Posterior vena cava (tissue), 2 donors: ENCODE measurements around the gene NUAK2. TPM values are rescaled to one million over a fixed set of nuclear protein-coding genes. Genes with fewer than 3 reads are reported as not detected.
"Not testable (repeated sequence)": the region's sequence is repeated elsewhere in the genome, so short reads cannot be mapped to it uniquely, and the experiment has no call there.

ENCODE experiments used
- DNase-seq: peaks from one replicate; pipeline ENCODE4 v3.0.0-alpha.2; 2020; ENCODE audit warnings: low spot score
- intact Hi-C, 2 donors: fragments of 100-400 bp; cut with DNase I; formaldehyde crosslinking; loops; one replicate each; pipeline versions ENCODE4 v1.14.1 to v1.14.2; 2022 to 2023
- total RNA-seq, 2 donors: library from RNA; stranded (reverse); fragmentation: NEBNext Ultra II Directional; extraction: Animal tissue kit (Norgen Biotek cat#: 25700); gene quantifications; one replicate each; pipeline ENCODE4 v1.2.1, GENCODE V29; 2021
- donor health status: DM: yes; HTN: yes; CAD: no.
- donor health status: DM: yes; HTN: yes; CAD: no.

Gene NUAK2
- total RNA-seq, 2 donors from 2014 or later = 1.1 to 1.5 TPM

DNA sequence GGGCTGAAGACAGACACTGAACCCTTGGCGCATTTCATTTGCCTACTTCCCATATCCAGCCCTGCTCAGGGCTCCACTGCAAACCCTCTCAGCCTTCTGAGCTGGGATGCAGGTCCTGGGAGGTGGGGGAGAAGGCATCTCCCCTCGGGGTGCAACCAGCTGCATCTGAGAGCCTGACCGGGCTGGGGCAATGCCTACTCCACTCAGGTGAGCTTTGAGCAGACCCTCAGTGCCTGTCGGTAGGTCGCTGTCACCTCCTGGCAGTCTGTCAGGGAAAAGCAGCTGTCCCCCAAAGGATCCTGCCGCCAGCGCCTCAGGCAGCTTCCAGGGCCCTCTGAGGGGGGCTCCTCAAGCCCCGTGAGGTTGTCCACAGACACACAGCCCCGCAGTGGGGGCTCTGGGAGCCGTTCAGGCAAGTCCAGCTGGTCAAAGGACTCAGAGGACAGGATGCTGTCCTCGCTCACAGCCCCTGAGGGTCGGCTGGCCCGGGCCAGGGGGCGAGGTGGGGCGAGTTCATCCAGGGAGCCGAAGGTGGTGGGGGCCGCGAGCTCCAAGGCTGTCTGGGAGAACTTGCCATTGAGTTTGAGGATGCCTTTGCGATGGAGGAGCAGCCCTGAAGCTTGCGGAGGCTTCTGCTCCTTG is 18.2 kb downstream of the NUAK2 start:
- DNase-seq = no peak
- intact Hi-C loops = no loop called here

DNA sequence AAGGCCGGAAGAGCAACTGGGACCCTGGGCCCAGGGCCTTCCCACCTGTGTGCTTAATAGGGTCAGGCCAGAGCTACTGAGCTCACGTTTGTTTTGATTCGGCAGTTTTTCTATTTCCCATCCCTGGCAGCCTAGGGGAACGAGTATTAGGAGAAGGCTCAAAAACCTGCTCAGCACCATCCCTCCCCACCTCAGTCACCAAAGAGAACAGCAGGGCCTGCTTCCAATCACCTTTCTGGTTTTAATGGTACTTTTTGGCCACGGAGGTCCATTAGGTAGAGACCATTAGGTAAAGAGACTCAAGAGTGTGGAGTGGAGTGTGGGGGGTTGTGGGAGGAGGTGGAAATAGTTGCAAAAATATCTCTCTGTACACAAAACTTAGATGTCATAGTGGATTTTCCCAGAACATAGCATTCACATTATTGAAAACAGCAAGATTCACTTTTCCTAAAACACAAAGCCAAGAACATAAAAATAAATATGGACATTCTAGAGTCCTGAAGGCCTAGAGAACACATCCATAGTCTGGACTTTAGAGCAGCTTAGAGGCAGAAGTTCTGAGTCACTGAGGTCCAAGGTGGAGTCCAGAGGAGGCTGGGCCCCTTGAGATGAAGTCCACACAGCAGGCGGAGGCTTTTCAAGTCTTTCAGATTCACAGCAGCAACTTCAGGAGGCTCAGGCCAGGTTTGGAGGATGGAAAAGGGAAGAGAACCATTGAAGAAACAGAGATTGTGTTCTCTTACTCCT is 19.5 kb downstream of the NUAK2 start:
- intact Hi-C loops = no loop called here
- no peak for DNase-seq

DNA sequence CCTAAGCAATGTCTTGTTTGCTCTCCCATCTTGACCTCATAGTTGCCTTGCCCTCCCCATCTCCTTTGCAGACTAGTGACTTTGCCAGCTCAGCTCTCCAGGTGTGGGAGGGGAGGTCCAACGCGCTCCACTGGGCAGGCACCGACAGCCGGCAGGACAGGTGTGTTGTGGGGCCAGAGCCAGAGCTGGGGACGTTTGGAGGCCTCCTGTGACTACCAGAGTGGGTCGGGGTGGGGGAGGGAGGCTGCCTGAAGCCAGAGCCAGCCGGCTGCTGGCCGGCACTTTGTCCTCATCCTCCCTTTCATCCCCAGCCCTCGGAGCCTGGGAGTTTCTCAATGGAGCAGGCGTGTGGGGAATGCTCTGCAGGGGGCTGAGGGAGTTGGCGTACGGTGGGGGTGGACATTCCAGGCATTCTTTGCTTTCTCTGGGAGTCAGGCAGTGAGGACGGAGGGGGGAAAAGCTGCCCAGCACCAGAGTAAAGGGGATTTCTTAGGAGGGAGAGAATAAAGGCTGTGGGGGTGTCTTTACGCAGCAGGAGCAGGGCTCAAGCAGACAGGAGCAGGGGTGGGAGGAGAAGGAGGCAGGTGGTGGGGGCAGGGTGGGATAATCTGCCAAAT is 20.2 kb downstream of the NUAK2 start:
- intact Hi-C loops = no loop called here
- DNase-seq = no peak

DNA sequence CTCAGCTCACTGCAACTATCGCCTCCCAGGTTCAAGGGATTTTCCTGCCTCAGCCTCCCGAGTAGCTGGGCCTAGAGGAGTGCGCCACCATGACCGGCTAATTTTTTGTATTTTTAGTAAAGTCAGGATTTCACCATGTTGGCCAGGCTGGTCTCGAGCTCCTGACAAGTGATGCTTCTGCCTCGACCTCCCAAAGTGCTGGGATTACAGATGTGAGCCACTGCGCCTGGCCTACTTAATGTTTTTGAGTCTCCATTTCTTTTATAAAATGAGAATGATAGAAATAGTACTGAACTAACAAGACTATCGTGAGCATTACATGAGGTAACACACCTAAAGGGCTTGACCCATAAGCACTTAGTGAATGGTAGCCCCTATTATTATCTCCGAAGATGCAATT is 21.4 kb downstream of the NUAK2 start:
- DNase-seq = no peak
- intact Hi-C loops = no loop called here

DNA sequence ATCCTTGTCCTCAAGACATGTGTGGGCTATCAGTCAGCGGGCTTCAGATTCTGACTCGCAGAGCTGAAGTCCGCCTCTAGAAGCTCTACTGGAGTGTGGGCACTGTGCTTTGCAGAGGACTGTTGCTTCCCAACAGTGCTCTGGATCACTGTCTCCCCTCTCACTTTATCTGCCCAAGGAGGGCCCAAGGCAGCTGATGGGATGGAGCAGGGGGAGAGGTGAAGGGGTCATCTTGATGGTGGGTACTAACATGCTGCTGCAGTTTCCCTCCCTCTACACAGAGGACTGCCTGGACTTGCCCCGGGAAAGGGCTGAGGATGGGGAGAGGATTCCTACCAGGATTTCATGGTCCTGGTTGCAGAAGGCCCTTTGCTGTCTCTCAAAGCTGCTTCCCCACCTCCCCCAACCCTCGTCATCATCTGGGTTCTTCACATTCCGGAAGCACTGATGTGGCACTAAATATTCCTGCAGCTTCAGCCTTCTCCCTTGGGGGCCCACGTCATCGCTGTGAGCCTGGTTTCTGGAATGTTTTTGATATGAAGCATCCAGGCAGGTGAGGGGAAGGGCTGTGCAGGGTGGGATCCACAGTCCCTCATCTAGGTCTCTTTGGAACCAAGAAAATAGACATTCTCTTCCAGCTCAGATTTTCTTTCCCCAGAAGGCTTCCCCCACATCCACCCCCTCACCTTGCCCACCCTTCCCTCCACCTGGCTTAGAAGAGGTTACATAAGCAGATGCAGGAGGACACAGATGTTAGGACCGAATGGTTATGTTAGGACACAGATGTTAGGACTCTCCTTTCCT is 23.2 kb downstream of the NUAK2 start:
- DNase-seq = peak; percentile 82
- intact Hi-C loops = no loop called here

DNA sequence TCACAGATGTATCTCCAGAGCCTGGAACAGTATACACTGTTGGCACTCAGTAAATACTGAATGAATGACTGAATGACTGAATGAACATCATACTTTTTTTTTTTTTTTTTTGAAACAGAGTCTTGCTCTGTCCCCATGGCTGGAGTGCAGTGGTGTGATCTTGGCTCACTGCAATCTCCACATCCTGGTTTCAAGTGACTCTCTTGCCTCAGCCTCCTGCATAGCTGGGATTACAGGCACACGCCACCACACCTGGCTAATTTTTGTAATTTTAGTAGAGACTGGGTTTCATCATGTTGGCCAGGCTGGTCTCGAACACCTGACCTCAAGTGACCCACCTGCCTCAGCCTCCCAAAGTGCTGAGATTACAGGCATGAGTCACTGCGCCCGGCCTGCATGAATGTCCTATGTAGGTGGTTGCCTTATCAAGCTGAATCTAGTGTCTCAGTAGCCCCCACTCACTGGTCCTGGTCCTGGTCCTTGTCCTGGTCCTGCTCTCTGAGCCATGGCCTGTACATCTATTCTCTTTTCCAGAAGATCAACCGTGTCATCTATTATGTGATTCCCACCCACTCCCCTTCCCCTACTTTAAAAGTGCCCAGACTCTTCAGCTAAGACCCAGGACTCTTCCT is 23.9 kb downstream of the NUAK2 start:
- intact Hi-C loops, DNase-seq: not testable (repeated sequence)

DNA sequence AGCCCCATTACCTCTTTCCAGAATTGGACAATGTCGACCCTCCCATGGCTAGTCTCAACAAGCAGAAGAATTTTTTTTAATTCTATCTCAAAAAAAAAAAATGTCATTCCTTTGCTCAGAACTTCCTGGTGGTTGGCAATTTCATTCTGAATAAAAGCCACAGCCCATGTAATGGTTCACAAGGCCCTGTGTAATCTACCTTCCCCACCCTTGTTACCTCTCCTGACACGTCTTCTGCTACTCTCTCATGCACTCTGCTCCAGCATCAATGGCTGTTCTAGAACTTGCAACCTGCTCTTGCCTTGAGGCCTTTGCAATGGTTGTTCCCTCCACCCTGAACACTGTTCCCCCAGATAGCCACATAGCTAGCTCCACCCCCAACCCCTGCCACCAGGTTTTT is 25.4 kb downstream of the NUAK2 start:
- DNase-seq = no peak
- intact Hi-C loops = no loop called here

DNA sequence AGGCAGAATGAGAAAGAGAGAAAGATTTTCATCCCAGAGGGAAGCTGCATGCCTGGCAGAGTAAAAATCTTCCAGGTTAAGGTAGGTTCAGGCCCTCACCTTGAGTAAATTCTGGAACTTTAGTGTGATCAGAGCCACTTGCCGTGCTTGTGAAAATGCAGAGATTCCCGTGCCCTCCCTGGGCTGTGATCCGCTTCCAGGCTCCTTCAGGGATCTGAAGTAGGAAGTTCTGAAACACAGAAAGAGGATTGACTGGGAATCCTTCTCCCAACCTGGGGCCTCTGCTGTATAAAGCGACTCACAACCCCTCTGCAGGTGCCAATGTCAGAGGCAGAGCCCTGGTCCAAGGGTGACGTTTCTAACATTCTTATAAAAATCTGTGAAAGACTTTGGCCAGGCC is 26.6 kb downstream of the NUAK2 start:
- intact Hi-C loops = no loop called here

DNA sequence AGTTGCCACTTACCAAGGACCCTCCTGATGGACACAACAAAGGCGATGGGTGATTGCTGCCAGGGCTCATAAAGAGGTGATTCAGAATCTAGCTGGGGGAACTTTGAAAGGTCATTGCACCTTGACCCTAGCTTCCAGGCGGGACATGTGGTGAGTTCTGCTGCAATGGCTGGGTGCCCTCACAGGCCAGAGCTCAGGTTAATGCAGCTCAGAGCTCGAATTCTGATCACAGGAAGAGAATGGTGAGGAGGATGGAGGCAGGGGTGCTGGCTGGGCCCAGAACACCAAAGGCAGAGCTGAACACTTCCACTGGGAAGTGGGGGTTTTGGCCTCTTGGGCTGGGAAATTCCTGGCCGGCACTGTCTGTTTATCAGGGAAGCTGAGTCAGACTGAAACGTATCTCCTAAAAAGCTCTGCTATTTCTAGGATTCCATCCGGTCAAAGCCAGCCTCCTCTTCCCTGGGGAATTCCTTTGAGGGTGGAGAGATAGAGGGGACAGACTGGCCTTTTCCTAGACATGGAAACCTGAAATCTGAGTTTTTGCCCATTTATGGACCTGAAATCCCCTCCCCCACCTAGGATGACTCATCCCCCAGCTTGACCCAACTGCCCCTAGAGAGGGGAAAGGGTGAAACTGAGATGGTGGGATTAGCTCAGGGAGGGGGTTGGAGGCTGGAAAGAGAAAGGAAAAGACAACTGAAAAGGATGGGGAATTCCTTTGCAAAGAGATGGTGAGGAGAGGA is 27.2 kb downstream of the NUAK2 start:
- peak; percentile 86 for DNase-seq
- intact Hi-C loops = no loop called here

More for the DNA sequence above, 26.6 kb downstream of the NUAK2 start:
- no peak for DNase-seq

DNA sequence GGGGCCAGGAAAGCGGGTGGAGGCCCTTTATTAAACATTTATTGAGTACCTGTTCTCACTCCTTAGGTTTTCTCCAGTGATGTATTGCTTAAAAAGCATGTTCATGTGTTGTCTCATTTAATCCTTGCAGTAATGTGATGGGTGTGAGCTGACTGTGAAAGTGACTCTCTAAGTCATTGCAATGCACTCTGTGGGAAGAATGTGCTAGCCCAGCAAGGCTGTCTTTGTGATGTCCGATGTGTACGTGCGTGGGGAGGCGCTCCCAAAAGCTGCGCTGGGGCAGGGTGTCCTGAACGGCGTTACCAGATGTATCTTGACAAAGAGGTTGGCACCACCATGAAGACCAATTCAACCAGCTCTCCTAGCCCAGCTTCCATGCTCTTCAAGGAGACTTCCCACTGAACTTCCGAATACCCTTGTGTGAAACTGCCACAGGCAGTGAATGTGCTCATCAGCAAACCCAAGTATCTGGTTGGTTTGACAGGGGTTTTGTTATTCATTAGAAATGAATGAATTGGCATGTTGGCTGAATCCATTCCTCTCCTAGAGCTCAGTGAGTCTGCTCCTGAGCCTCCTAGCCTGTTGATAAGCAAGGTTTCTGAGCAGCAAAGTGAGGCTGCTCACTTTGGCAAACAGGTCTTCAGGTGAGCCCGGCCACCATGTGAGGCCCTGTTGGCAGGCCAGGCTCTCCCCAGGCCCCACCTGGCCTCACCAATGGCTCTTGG is 28.0 kb downstream of the NUAK2 start:
- intact Hi-C loops = no loop called here
- no peak for DNase-seq

DNA sequence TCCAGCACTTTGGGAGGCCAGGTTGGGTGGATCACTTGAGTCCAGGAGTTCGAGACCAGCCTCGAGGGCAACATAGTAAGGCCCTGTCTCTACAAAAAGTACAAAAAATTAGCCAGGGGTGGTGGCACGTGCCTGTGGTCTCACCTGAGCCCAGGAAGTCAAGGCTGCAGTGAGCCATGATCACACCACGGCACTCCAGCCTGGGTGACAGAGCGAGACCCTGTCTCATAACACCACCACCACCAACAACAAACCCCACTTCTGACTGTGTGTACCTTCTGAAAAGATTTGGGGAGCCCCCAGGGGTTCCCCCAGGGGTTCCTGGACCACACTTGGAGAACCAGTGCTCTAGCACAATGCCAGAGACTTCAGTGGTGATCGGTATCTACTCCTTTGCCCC is 29.9 kb downstream of the NUAK2 start:
- DNase-seq = no peak
- intact Hi-C loops = no loop called here

DNA sequence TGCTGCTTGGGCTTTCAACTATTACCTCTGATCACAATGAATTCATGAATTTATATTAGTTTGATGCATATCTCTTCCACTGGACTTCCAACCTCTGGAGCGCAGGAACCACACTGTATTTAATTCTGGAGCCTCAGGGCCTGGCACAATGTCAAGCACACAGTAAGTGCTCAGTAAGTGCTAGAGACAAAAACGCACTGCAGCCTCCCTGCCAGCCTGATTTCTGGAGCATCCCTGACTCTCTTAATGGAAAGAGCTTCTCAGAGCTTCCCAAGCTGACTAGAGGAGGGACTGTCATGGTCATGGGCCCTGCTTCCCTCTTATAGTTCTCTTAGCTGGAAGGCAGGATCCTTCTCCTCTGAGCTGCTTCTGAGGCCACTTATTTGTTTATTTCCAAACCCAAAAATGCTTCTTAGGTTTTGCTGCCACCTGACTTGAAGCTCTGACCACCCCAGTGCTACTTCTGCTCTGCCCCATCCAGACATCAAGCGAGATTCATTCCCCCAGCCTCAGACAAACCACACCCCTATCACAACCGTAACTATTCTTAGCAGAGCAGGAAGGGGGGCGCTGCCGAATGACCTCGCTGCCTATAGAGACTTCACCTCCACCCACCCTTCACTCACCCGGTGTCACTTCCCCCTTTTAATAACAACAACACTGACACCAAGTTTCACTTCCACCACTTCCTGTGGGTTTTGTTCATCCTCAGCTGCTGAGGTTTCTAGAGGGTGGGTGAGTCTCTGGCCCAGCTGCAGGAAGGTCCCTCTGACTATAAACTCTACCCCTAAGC is 33.6 kb downstream of the NUAK2 start:
- DNase-seq = peak; percentile 83
- intact Hi-C loops = no loop called here

DNA sequence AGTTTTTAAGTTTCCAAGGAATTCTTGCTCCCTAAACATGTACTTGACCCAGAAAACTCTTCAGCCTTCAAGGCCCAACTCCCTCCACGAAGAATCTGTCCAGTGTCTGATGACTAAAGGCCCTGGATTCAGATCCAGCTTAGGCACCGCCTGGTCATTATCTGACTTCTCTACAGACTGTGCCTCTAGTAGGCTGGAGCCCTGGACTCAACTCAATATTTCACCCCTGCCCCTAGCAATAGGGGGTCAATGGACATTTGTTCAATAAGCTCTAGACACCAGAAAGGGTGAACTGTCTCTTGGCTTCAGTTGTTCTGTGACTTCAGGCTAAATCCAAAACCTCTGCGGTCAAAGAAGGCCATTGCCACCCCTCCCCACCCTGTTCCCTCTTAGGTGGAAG is 34.5 kb downstream of the NUAK2 start:
- intact Hi-C loops = no loop called here
- DNase-seq = no peak

DNA sequence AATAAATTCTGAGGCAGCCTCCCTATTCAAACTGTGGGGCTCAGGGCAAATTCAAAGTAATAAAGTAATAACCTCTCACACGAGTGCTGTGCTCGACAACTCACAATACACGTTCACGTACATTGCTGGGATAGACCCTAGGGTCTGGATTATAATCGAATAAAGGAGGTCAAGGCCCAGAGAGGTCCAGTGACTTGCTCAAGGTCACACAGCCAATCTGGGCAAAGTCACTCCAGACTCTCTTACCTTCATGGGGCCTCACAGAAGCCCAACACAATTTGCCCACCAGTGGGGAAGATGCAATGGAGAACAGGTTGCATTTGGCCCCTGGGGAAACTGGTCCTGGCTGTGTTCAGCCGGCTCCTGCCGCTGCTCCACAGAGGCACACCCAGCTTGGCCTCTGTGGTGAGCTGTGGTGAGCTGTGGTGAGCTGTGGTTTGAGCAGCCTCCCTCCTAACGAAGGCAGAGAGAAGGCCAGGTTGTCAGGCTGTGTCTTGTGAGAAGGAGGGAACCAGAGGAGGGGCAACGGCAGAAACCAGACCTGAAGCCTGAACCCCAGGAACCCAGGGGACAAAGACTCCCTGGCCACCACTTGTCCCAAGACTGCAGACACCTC is 35.1 kb downstream of the NUAK2 start:
- intact Hi-C loops = no loop called here
- no peak for DNase-seq

DNA sequence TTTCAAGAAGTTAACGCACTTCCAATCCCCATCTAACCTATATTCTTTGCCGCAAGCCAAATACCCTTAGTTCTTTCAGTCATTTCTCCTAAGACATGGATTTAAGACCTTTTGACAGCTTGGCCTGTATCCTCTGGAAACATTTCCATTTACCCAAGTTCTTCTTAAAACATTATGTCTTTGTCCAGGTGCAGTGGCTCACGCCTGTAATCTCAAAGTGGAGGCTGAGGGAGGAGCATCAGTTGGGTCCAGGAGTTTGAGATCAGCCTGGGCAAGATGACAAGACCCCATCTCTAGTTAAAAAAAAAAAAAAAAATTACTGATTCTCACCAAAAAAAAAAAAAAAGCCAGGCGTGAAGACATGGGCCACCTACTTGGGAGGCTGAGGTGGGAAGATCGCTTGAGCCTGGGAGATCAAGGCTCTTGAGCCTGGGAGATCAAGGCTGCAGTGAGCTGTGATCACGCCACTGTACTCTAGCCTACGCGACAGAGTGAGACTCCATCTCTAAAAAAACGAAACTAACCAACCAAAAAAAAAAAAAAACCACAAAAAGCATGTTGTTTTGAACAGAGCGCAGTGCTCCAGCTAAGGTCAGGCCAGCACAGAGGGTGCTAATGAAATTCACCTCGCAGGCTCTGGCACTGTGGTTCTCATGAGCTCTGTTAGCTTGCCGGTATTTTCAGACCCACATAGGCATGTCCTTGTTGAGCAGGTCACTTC is 36.0 kb downstream of the NUAK2 start:
- DNase-seq = no peak
- intact Hi-C loops = no loop called here

DNA sequence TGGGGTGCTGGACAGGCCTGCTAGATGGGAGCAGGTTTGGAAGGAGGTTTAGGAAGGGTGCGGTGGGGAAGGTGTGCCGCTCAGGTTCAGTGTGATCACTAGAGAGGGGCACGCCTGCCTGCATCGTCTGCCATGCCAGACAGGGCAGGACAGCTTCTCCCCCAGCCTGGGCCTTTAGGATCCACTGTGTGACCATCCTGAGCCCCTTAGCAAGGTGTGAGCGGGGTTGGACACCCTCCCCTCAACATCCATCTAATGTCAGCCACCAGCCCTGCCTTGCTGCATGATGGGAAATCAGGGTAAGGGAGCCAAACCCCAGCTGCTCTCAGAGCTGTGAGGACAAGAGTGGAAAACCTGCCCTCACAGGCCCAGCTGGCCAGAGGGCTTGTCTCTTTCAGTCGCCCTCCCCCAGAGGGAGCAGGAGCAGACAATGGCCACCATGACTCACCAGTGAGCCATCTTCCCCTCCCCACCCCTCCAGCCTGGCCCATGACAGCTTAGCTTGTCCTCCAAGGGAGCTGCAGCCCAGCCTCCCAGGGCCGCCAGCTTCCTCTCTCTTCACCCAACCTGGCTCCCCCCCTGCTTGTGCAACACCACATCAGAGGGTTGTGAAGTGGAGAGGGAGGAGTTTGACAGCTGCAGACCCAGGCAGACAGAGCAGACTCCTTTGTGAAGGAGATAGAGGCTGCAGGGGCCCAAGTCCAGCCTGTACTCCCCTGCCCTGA is 37.0 kb downstream of the NUAK2 start:
- DNase-seq = peak; percentile 97
- intact Hi-C loops = no loop called here
